ENCODE measurements around the gene SPATS2L.
A peak's percentile ranks its signal among the peaks of the same experiment; 100 is the strongest.

SPATS2L gene

GRCh38 chr2:200418399-200418798 lies 111.9 kb downstream of the SPATS2L start:
- DNase-seq: no peak

GRCh38 chr2:200419325-200419724 lies 112.8 kb downstream of the SPATS2L start:
- no peak for DNase-seq

- DNase-seq: no peak
These were observed 114.8 kb downstream of the SPATS2L start for GRCh38 chr2:200421270-200421669.

- no peak for DNase-seq
These were observed 115.6 kb downstream of the SPATS2L start for GRCh38 chr2:200422071-200422470.

- no peak for DNase-seq
These were observed 116.2 kb downstream of the SPATS2L start for GRCh38 chr2:200422532-200423261.

- no peak for DNase-seq
These were observed 117.0 kb downstream of the SPATS2L start for GRCh38 chr2:200423541-200423940.

GRCh38 chr2:200425026-200425821 lies 118.7 kb downstream of the SPATS2L start:
- no peak for DNase-seq

- no peak for DNase-seq
These were observed 120.3 kb downstream of the SPATS2L start for GRCh38 chr2:200426754-200427153.

GRCh38 chr2:200428961-200429665 lies 122.6 kb downstream of the SPATS2L start:
- no peak for DNase-seq

GRCh38 chr2:200430017-200430416 lies 123.5 kb downstream of the SPATS2L start:
- no peak for DNase-seq

- no peak for DNase-seq
These were observed 125.7 kb downstream of the SPATS2L start for GRCh38 chr2:200431996-200432705.

- DNase-seq: no peak
These were observed 128.9 kb downstream of the SPATS2L start for GRCh38 chr2:200435379-200435778.

- no peak for DNase-seq
These were observed 131.8 kb downstream of the SPATS2L start for GRCh38 chr2:200438251-200438650.

- DNase-seq: no peak
These were observed 132.4 kb downstream of the SPATS2L start for GRCh38 chr2:200438846-200439245.

- DNase-seq: peak; percentile 50
These were observed 133.5 kb downstream of the SPATS2L start for GRCh38 chr2:200439981-200440380.

GRCh38 chr2:200442471-200442870 lies 136.0 kb downstream of the SPATS2L start:
- DNase-seq: no peak

- no peak for DNase-seq
These were observed 136.9 kb downstream of the SPATS2L start for GRCh38 chr2:200443376-200443775.

GRCh38 chr2:200443916-200444315 lies 137.4 kb downstream of the SPATS2L start:
- DNase-seq: no peak

- no peak for DNase-seq
These were observed 138.0 kb downstream of the SPATS2L start for GRCh38 chr2:200444530-200444929.

GRCh38 chr2:200445284-200445683 lies 138.8 kb downstream of the SPATS2L start:
- DNase-seq: no peak

- no peak for DNase-seq
These were observed 140.1 kb downstream of the SPATS2L start for GRCh38 chr2:200446612-200447011.

- DNase-seq: peak; percentile 11
These were observed 140.8 kb downstream of the SPATS2L start for GRCh38 chr2:200447139-200447855.
